Measurements from ENCODE around the gene VSIG4.
"Not testable (repeated sequence)": the region's sequence is repeated elsewhere in the genome, so short reads cannot be mapped to it uniquely, and the experiment has no call there.

Gene VSIG4, protein sequence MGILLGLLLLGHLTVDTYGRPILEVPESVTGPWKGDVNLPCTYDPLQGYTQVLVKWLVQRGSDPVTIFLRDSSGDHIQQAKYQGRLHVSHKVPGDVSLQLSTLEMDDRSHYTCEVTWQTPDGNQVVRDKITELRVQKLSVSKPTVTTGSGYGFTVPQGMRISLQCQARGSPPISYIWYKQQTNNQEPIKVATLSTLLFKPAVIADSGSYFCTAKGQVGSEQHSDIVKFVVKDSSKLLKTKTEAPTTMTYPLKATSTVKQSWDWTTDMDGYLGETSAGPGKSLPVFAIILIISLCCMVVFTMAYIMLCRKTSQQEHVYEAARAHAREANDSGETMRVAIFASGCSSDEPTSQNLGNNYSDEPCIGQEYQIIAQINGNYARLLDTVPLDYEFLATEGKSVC

DNA sequence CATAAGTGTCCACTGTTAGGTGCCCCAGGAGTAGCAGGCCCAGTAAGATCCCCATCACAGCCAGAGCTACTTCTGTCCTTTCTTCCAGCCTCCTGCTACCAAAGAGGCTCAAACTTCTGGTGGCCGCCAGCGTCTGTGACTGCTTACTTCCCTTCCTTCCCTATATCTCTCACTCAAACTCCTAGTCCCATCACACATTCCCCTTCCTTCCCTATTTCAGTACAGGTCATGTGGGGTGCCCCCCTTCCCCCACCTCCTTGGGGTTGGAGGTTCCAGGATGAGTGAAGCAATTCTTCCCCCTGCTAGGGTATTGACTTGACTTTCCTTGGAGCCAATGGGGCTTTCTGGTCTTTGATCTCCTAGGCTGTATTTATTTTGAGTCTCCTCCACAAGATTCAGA, at the start of gene VSIG4:
TSS of gene VSIG4 (minus strand) at position 137 of the 400 bp plus-strand sequence. CDS start at position 55, 82 bp downstream.
- DNase-seq: no peak

DNA sequence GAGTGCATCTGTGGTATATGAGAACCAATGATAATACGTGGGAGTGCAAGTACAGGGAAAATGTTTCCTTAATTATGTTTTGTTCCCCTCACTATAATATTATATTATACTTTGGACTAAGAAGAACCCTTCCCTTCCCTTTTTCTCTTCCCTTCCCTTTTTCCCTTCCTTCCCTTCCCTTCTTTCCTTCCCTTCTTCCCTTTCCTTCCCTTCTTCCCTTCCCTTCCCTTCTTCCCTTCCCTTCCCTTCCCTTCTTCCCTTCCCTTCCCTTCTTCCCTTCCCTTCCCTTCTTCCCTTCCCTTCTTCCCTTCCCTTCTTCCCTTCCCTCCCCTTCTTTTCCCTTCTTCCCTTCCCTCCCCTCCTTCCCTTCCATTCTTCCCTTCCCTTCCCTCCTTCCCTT, 36.9 kb upstream of the VSIG4 start:
- DNase-seq: no peak

DNA sequence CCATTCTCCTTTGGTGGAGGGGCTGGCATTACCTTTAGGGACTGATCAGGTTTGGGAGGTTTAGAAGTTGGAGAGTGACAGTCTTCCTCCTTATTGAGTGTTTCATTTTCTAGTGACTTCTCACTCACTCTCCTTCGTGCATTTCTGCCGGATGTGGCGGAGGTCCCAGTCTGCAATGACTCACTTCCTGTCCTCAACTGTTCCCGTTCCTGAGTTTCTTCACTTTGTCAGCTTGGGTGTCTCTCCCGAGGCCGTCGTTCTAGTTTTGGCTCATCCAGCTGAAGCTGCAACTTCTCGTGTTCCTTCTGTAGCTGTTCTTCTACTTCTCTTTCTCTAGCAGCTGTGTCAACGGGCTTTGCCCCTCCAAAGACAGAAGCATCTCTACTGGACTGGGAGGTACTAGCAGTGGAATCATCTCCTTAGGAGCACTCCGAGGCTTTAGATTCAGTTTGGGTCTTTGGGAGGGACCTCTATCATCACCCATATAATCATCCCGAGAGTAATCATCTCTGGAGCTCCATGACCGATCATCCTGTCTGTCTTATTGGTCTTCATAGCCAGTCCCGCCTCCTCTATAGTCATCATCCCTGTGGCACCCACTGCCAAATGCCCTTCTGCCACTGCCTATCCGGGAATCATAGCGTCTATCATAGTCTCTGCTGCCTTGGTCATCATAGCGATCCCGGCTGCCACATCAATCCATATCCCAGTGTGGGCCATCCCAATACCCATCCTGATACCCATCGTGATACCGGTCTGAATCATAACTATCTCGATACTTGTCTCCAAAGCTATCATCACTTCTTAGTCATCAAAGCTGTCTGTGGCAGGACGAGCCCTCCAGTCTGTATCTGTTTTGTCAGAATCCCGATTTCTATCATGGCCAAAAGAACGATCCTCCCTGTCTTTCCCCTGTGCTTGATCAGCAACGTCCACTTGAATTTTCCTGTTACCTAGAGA, 35.3 kb upstream of the VSIG4 start:
- DNase-seq: no peak

DNA sequence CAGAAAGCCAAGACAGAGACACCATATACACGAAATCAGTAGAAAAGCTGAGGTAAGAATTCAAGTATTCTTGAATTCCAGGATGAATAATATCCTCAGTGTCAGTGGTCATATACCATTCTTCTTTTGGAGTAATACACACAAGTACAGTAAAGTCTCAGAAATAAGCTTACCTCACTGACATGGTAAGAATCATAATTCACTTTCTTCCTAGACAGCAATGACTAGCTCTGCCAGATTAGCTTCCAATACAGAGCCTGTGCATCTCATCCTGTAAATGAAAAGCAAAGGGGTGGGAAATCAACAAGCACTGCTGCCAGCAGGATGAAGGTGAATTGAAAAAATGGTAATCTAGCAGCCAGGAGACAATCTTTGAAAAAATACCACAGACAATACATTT, 31.2 kb upstream of the VSIG4 start:
- no peak for DNase-seq

- DNase-seq: no peak
These were observed 24.4 kb upstream of the VSIG4 start for GRCh38 chrX:66064261-66064660.

GRCh38 chrX:66057019-66057418, 17.1 kb upstream of the VSIG4 start:
- not testable (repeated sequence) for DNase-seq

GRCh38 chrX:66054978-66055377, 15.1 kb upstream of the VSIG4 start:
- DNase-seq: no peak

DNA sequence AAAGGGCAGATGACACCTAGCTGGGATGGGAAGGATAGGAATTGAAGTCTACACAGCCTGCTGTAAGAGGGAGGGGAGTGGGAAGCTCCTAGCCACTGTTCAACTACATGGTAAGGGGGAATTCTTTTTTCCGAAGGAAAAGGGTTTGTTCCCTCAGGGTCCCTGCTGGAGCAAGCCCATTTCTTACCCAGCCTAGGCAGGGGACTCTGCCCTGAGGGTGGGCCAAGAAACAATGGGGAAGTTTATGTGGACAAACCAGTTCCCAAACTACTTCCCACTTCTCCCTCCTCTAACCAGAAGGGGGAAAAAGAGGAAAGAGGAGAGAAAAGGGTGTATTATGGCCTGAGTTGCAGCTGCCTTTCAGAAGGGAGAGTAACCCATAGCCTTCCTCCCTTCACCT, 13.5 kb upstream of the VSIG4 start:
- no peak for DNase-seq

GRCh38 chrX:66051980-66052379, 12.1 kb upstream of the VSIG4 start:
- no peak for DNase-seq

- DNase-seq: no peak
These were observed 10.3 kb upstream of the VSIG4 start for GRCh38 chrX:66050140-66050569.

DNA sequence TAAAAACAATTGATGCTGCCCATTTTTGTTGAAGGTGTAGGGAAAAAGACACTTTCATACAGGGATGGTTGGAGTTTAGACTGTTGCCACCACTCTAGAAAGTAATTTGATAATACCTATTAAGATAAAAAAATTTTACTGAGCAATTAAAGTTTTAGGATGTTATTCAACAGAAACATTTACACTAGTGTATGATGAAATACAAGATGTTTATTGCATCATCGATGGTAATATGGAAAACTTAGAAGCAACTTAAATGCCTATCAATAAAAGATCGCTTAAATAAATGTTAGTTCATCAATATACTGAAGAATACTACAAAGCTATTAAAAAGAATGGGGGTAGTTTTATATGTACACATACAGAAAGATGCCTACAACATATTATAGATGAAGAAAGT, 9.2 kb upstream of the VSIG4 start:
- no peak for DNase-seq

- DNase-seq: no peak
These were observed 6.8 kb upstream of the VSIG4 start for GRCh38 chrX:66046612-66047235.

GRCh38 chrX:66045894-66046293, 6.0 kb upstream of the VSIG4 start:
- DNase-seq: no peak

DNA sequence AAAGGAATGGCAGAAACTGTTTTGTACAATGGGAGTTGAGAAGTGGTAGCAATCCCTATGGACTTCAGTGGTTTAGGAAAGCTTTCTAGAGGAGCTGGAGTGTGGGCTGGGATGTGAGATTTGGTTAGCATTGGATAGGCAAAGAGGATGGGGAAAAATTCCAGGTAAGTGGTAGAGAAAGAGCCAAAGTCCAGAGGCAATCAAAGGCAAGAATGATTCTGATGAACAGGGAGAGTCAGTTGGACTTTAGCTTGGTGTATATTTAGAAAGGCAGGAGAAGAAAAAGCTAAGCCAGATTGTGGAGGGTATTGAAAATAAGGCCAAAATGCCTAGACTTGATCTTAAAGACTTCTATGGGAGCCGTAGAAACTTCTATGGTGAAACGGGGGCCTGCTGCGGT, 3.7 kb upstream of the VSIG4 start:
- no peak for DNase-seq

GRCh38 chrX:66042307-66043077, 2.6 kb upstream of the VSIG4 start:
- no peak for DNase-seq

DNA sequence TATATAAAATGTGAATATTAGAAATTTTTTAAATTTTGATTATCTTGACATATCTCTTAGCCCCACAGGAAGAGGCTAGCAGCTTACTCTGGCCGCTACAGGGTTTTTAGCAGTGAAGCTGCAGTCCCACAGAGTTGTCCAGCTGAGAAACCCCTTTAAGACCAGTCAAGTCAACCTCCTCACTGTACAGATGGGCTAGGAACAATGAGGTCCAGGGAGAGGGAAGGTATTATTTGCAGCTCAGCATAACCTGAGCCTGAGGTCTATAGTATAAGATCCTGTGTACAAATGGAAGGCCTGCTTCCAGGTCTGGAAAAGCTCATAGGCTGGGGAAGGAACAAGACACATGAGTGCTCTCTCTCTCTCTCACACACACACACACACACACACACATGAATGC, 1.8 kb downstream of the VSIG4 start:
- no peak for DNase-seq

DNA sequence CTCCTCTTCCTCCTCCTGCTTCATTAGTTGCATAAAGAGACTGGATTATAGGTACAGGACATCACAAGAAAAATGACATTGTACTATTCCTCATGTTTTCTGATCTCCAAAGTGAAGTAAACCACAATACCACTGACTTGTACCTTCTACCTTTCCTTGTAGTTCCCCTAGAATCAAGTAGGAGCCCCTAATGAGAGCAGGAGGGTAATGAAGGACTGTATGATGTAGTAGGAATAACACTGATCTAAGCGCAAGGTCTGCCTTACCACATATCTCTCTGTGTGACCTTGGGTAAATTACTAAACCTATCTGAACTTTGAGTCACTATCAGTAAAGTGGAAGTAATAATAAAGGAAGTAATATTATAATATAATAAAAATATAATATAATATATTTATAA, 3.6 kb downstream of the VSIG4 start:
- DNase-seq: no peak

DNA sequence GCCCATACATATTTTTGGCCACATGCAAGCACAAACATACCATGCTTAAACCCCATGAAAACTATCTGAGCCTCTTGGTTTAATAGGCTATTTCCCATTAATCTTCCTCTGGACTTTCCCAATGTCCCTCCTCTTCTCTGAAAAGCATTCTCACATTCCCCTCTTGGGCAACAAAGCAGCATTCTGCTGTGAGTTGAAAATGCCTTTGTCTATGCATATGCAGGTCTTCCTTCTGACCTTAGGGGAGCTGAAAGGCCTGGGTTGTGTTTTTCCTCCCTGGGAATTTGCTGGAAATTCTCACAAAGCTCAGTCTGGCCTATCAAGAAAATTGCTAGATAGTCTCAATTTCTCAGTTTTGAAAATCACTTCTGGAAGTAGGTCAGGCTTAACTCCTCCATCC, 4.2 kb downstream of the VSIG4 start:
- DNase-seq: no peak

DNA sequence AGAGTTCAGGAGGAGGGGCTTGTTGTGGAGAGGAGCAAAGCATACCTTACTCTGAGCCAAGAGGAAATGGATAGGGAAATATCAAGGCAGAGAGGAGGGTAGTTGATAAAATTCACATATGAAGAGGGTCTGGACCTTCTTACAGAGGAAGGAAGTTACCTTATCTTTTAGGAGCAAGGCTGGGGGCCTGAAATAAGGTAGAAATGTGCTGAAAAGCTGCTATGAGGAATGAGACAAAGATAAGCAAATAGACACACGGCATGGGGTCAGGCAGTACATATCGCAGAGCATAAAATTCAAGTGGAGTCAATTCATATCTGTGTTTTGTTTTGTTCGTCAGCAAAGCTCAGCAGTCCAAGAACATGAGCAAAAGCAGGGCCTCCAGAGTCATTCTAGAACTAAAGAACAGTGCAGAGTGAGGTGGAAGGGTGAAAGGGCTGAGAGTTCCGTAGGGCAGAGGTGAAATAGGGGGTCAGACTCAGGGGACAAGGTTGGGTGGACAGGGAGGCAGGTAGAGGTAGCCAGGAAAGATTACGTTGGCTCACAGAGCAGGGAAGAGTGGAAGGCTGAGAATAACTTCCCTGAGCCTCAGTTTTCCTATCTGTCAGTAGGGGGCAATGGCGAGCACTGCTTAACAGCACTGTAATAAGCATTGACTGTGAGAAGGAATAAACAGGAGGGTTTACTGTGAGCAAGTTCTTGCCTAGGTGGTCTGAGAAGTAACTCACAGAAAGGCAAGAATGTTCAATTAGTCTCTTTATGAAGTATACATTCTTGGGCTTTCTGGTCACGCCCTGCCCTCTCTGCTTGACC, 9.2 kb downstream of the VSIG4 start:
- DNase-seq: no peak

DNA sequence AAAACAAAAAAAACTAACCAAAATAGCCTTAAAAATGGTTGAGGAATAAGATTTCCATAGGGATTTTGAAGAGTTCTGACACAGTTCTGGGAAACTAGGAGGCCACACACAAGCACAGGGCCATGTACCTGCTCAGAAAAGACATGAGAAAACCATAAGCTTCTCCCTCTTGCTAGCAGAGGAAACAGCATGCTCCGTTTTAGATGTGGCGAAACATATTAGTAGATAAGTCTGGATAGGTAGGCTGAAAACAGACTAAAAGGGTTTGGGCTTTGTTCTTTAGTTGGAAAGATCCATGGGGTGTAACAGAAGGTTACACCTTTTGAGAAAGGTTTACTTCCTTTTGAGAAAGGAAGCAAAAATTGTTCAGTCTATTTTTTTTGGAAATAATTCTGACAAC, 10.9 kb downstream of the VSIG4 start:
- no peak for DNase-seq

- no peak for DNase-seq
These were observed 15.3 kb downstream of the VSIG4 start for GRCh38 chrX:66024570-66024969.

- no peak for DNase-seq
These were observed 15.8 kb downstream of the VSIG4 start for GRCh38 chrX:66024092-66024467.
